Mononuclear cell (primary cell): ENCODE measurements around the gene ZBTB7A. TPM values are rescaled to one million over a fixed set of nuclear protein-coding genes. Genes with fewer than 3 reads are reported as not detected.

ENCODE experiments used
- H3K27me3 ChIP-seq: 2 replicates; pipeline ENCODE4 v1.6.0; 2011; ENCODE audit warnings: low read length, control low read depth; ENCODE audit not compliant: insufficient read depth
- H3K4me1 ChIP-seq: 2 replicates; pipeline ENCODE4 v1.5.1; 2011; ENCODE audit warnings: mild to moderate bottlenecking, low read length, control low read depth; ENCODE audit not compliant: insufficient read depth
- H3K4me3 ChIP-seq: 2 replicates; pipeline ENCODE4 v1.5.1; 2011; ENCODE audit warnings: mild to moderate bottlenecking, low read length, moderate library complexity
- H3K9me3 ChIP-seq: 2 replicates; pipeline ENCODE4 v1.5.1; 2011; ENCODE audit warnings: low read depth, mild to moderate bottlenecking, control low read depth, low read length
- total RNA-seq: library from RNA; depleted of rRNA; stranded (reverse); fragments of >200 nt; gene quantifications from one replicate; pipeline ENCODE4 v1.2.3, GENCODE V29; 2012

The ZBTB7A gene
- total RNA-seq, 1 donor: 91.1 TPM

GRCh38 chr19:4083677-4084546, 17.2 kb upstream of the ZBTB7A start:
- H3K9me3 ChIP-seq: no peaks in the 10 kb centered on the region
- H3K27me3 ChIP-seq: no peaks in the 10 kb centered on the region
- H3K4me1 ChIP-seq: peaks cover 63% of the 10 kb centered on the region
- peak overlapping the region; percentile 12 for H3K4me3 ChIP-seq

GRCh38 chr19:4082172-4082571, 15.5 kb upstream of the ZBTB7A start:
- no peak overlapping the region for H3K4me3 ChIP-seq
- H3K4me1 ChIP-seq: peaks cover 60% of the 10 kb centered on the region
- H3K27me3 ChIP-seq: no peaks in the 10 kb centered on the region
- no peaks in the 10 kb centered on the region for H3K9me3 ChIP-seq

- Histone ChIP-seq H3K9me3 (no peaks in the 10 kb centered on the region), H3K4me1 (peaks cover 60% of the 10 kb centered on the region), H3K27me3 (no peaks in the 10 kb centered on the region), H3K4me3 (no peak overlapping the region)
These were observed 14.9 kb upstream of the ZBTB7A start for GRCh38 chr19:4081441-4082129.

- Histone ChIP-seq H3K4me1 (peaks cover 63% of the 10 kb centered on the region), H3K27me3 (no peaks in the 10 kb centered on the region), H3K4me3 (no peak overlapping the region), H3K9me3 (no peaks in the 10 kb centered on the region)
These were observed 13.8 kb upstream of the ZBTB7A start for GRCh38 chr19:4080473-4080872.

GRCh38 chr19:4077800-4078684, 11.3 kb upstream of the ZBTB7A start:
- peak overlapping the region; percentile 45 for H3K4me3 ChIP-seq
- H3K4me1 ChIP-seq: peaks cover 51% of the 10 kb centered on the region
- no peaks in the 10 kb centered on the region for H3K9me3 ChIP-seq
- no peaks in the 10 kb centered on the region for H3K27me3 ChIP-seq

- Histone ChIP-seq H3K4me1 (peaks cover 49% of the 10 kb centered on the region), H3K4me3 (no peak overlapping the region), H3K27me3 (no peaks in the 10 kb centered on the region), H3K9me3 (no peaks in the 10 kb centered on the region)
These were observed 10.3 kb upstream of the ZBTB7A start for GRCh38 chr19:4077007-4077374.

- H3K4me1 ChIP-seq: peaks cover 47% of the 10 kb centered on the region
- H3K4me3 ChIP-seq: no peak overlapping the region
- no peaks in the 10 kb centered on the region for H3K27me3 ChIP-seq
These were observed 8.7 kb upstream of the ZBTB7A start for GRCh38 chr19:4075373-4075772.

GRCh38 chr19:4071610-4072009, 4.9 kb upstream of the ZBTB7A start:
- H3K4me3 ChIP-seq: no peak overlapping the region

More at GRCh38 chr19:4075373-4075772, 8.7 kb upstream of the ZBTB7A start:
- H3K9me3 ChIP-seq: no peaks in the 10 kb centered on the region

GRCh38 chr19:4069331-4069959, 2.7 kb upstream of the ZBTB7A start:
- Histone ChIP-seq H3K4me1 (peaks cover 26% of the 10 kb centered on the region), H3K9me3 (no peaks in the 10 kb centered on the region), H3K27me3 (no peaks in the 10 kb centered on the region), H3K4me3 (no peak overlapping the region)

More at GRCh38 chr19:4071610-4072009, 4.9 kb upstream of the ZBTB7A start:
- H3K4me1 ChIP-seq: peaks cover 38% of the 10 kb centered on the region
- no peaks in the 10 kb centered on the region for H3K9me3 ChIP-seq
- H3K27me3 ChIP-seq: no peaks in the 10 kb centered on the region

GRCh38 chr19:4068047-4068966, 1.6 kb upstream of the ZBTB7A start:
- Histone ChIP-seq H3K27me3 (no peaks in the 10 kb centered on the region), H3K4me3 (peak overlapping the region; percentile 51), H3K9me3 (no peaks in the 10 kb centered on the region), H3K4me1 (peaks cover 38% of the 10 kb centered on the region)

GRCh38 chr19:4067396-4068046, 822 bp upstream of the ZBTB7A start:
- H3K4me1 ChIP-seq: peaks cover 45% of the 10 kb centered on the region
- no peaks in the 10 kb centered on the region for H3K27me3 ChIP-seq
- H3K4me3 ChIP-seq: peak overlapping the region; percentile 51
- no peaks in the 10 kb centered on the region for H3K9me3 ChIP-seq

- no peaks in the 10 kb centered on the region for H3K9me3 ChIP-seq
- H3K4me3 ChIP-seq: peak overlapping the region; percentile 75
- H3K27me3 ChIP-seq: no peaks in the 10 kb centered on the region
- H3K4me1 ChIP-seq: peaks cover 59% of the 10 kb centered on the region
These were observed 508 bp downstream of the ZBTB7A start for GRCh38 chr19:4066176-4066606.

GRCh38 chr19:4065430-4066175, 1.1 kb downstream of the ZBTB7A start:
- H3K4me1 ChIP-seq: peaks cover 65% of the 10 kb centered on the region
- H3K27me3 ChIP-seq: no peaks in the 10 kb centered on the region
- no peaks in the 10 kb centered on the region for H3K9me3 ChIP-seq
- peak overlapping the region; percentile 75 for H3K4me3 ChIP-seq
